Loucy (cell line): ENCODE data around the gene SYNGR4.
A peak's percentile ranks its signal among the peaks of the same experiment; 100 is the strongest.

Experiments
- EZH2phosphoT487 ChIP-seq: fragments of 200-600 bp; IDR thresholded peaks from 2 replicates; pipeline ENCODE4 v1.6.1; 2018; ENCODE audit warnings: antibody characterized with exemption, mild to moderate bottlenecking, moderate library complexity, borderline replicate concordance
- TF ChIP-seq, protein P1 (sequence below): fragments of 200-600 bp; sonication (generic); conservative IDR thresholded peaks from 2 replicates; pipeline ENCODE4 v1.5.1; 2014; ENCODE audit warnings: mild to moderate bottlenecking, antibody characterized with exemption, low read length

GRCh38 chr19:48319647-48320541 is 44.3 kb upstream of the SYNGR4 start:
- TF ChIP-seq, protein P1, sequence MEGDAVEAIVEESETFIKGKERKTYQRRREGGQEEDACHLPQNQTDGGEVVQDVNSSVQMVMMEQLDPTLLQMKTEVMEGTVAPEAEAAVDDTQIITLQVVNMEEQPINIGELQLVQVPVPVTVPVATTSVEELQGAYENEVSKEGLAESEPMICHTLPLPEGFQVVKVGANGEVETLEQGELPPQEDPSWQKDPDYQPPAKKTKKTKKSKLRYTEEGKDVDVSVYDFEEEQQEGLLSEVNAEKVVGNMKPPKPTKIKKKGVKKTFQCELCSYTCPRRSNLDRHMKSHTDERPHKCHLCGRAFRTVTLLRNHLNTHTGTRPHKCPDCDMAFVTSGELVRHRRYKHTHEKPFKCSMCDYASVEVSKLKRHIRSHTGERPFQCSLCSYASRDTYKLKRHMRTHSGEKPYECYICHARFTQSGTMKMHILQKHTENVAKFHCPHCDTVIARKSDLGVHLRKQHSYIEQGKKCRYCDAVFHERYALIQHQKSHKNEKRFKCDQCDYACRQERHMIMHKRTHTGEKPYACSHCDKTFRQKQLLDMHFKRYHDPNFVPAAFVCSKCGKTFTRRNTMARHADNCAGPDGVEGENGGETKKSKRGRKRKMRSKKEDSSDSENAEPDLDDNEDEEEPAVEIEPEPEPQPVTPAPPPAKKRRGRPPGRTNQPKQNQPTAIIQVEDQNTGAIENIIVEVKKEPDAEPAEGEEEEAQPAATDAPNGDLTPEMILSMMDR, result peak; percentile 94
- TF ChIP-seq EZH2phosphoT487, result no peak
